ENCODE measurements around the gene DNAH14.
"Not testable (repeated sequence)": the region's sequence is repeated elsewhere in the genome, so short reads cannot be mapped to it uniquely, and the experiment has no call there.

Gene DNAH14

DNA sequence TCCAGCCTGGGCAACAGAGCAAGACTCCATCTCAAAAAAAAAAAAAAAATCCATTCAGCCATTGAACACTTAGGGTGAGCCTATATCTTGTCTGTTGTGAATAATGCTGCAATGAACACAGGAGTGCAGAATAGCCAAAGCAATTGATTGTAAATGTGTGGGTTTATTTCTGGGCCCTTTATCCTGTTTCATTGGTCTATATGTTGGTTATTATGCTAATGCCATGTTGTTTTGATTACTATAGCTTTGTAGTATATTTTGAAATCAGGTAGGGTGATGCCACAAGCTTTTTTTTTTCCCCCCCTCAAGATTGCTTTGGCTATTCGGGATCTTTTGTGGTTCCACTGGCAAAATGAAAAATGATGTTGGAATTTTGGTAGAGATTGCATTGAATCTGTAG, 330.8 kb downstream of the DNAH14 start:
- FAIRE-seq: no peak

DNA sequence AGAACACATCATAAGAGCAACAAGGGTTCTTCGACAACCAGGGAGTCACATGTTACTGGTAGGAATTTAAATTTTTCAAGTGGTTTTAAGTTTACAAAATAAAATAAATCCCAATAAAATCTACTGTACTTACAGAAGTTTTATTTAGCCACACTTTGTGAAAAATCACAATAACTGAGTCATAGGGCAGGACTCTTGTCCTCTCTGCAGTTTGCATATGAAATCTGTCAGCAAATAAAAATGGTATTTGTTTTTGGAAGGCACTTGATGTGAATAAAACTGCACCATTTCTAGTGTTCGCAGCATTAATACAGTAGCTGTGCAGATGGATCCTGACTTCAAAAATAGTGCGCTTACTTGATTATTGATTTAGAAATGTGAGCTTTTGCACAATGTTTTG, 348.0 kb downstream of the DNAH14 start:
- no peak for FAIRE-seq

DNA sequence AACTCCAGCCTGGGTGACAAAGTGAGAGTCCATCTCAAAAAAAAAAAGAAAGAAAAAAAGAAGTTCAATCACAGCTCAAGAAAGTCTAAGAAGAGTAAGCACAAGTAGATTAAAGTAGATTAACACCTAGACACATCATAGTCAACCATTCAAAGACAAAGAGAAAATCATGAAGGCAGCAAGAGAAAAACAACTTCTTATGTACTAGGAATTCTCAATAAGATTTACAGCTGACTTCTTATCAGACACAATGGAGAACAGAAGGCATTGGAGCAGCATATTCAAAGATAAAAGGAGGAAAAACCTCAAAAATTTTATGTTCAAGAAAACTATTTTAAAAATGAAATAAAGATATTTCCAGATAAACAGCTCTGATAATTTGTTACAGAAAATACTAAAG, 351.1 kb downstream of the DNAH14 start:
- no peak for FAIRE-seq

DNA sequence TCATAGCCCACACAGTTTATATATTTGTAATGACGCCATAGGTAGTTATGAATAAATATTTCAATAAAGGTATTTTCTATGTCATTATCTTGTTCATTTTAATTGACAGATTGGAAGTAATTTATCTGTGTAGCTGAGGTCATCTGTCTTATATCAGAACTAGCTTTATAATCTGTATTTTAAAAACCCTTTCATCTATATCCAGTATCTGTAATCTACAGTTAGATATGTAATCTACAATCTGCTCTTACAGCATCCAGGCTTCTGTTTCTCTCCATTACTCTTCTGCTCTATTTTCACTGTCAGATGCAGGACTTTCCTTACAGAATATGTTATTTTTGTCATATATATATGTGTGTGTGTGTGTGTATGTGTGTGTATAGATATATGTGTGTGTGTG, 360.8 kb downstream of the DNAH14 start:
- no peak for FAIRE-seq

DNA sequence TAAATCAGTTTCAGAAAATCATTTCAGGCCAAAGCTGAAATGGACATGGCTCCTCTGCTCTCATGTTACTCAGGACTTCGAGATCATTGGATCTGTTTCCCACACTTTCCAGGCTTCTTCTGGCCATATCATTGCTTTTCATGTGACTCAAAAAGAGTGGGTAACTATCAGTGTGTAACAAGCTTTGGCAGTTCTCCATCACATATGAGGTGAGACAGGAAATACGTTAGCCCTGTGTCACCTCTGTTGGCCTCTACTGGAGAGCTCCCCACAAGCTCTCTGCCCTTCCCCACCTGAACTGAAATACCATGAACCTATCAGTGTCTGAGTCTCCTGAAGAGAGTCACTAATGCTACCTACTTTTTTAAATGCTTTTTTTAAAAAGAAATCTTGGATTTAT, 370.1 kb downstream of the DNAH14 start:
- no peak for FAIRE-seq

DNA sequence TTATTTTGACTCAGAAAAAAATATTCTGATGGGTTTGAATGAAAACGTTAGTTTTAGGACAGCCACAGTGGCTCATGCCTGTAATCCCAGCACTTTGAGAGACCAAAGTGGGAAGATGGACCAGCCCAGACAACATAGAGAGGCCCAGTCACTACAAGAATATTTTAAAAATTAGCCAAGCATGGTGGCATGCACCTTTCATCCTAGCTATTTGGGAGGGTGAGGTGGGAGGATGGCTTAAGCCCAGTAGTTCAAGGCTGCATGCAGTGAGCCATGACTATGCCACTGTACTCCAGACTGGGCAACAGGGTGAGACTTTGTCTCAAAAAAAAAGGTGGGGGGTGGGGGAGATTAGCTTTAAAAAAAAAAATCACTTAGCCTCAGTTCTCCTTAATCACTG, 370.9 kb downstream of the DNAH14 start:
- no peak for FAIRE-seq

DNA sequence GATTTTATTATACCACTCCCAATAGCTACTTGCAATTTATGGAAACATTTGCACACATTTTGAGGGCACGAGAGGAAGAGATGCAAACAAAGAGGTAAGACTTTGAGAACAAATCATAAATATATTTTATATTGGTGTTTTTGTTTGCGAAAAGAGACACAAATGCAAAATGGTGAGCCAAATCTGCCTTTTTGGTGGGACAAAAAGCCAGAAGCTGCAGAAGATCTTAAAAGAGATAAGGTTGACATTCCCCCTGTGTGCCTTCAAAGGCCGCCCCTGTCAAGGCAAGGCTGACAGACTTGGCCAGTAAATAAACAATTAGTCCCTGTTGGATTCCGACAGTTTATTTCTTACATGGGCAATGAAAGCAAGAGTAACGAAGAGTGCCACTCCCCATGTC, 375.5 kb downstream of the DNAH14 start:
- FAIRE-seq: no peak

DNA sequence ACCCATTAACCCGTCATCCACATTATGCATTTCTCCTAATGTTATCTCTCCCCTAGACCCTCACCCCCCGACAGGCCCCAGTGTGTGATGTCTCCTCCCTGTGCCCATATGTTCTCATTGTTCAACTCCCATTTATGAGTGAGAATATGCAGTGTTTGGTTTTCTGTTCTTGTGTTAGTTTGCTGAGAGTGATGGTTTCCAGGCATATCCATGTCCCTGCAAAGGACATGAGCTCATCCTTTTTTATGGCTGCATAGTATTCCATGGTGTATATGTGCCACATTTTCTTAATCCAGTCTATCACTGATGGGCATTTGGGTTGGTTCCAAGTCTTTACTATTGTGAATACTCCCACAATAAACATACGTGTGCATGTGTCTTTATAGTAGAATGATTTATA, 381.1 kb downstream of the DNAH14 start:
- FAIRE-seq: not testable (repeated sequence)

DNA sequence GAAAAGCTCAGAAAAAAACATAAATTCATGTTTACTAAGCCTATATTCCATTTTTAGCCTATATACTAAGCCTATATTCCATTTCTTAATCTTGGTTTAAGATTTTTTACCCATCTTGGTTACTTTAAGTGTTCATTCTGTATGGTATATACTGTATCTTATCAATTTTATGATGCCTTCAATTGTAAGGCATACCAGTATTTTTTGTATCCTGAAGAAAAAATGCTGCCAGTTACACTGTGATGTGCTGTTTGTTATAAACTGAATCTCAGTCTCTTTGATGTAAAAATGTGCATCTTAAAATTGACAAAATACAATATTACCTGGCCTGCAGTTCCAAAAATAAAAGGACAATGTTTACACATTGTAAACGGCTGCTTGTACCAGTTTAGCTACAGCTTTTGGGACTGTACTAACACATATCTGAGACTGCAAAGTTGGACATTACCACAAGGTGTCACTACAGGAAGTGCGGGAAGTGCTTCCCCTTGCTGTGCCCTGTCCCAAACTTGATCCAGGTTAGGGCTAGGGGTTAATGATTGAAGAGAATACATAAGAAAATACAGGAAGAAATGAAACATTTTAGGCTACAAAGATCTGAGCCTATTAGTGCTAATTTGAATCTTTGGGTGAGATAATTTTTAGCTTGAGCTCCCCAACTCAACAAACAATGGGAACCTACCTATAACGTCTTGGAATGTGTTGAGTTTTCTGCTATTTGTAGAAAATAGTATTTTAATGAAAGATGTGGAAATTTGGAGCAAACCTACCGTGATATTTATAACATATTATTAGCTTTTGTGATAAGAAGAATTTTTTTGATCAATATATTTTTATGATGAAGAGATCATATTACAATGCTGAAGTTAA, 389.5 kb downstream of the DNAH14 start:
- no peak for FAIRE-seq

DNA sequence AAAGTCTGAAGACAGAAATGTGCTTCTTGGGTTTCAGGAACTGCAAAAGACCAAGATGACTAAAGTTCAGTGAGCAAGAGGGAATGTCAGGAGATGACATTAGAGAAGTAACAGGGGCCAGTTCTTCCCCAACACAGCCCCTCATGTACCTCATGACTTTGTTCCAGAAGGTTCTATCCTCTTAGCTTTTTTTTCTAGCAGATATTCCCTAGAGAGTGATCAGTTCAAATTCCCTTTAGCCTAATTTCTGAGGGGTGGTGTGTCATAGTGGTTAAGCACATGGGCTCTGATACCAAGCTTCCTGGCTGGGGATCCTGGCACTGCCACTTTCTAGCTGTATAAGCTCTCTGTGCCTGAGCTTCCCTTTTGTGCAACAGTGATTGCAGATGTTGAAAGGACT, 390.4 kb downstream of the DNAH14 start:
- FAIRE-seq: no peak

DNA sequence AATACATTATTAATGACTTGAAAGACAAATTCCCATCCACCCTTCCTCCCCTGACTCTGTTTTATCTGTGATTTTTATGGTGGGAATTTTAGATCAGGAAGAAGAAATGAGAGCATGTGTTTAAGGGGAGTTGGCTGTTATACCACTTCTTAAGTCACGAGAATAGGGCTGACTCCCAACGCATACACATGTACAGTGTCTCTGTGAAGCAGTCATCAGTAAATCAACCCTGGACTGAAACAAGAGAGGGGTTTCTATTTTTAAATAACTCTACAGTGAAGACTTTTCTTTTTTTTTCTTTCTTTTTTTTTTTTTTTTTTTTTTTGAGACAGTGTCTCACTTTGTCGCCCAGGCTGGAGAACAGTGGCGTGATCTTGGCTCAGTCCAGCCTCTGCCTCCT, 392.3 kb downstream of the DNAH14 start:
- FAIRE-seq: no peak

DNA sequence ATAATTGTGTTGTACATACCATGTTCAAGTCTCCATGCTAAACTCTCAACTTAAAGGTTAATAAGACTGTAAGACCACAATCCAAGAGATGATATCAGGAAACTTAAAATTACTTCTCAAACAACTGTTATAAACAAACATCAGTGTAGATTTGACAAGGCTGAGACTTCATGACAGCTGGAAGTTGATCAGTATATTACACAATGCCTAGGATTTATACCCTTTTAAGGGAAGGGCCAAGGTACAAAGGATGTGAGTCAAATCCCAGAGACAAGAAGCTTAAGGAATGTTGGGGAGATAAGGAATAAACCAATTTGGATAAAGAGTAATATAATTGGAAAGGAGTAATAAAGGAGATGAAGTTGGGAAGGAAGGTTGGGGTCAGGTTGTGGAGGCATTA, 399.6 kb downstream of the DNAH14 start:
- FAIRE-seq: no peak

DNA sequence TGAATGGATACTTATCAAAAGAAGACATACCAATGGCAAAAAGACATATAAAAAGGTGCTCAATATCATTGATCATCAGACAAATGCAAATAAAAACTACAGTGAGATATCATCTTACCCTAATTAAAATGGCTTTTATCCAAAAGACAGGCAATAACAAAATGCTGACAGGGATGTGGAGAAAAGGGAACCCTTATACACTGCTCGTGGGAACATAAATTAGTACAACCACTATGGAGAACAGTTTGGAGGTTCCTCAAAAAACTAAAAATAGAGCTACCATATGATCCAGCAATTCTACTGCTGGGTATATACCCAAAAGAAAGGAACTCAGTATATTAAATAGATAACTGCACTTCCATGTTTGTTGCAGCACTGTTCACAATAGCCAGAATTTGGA, 400.5 kb downstream of the DNAH14 start:
- not testable (repeated sequence) for FAIRE-seq

DNA sequence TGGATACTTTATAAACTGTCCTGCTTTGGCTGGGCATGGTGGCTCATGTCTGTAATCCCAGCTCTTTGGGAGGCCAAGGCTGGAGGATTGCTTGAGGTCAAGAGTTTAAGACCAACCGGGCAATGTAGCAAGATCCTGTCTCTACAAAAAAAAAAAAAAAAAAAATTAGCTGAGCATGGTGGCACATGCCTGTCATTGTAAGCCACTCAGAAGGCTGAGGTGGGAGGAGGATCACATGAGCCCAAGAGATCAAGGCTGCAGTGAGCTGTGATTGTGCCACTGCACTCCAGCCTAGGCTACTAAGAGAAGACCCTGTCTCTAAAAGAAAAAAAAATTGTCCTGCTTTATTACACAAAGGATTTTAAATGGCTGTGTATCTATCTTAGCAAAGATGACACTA, 403.2 kb downstream of the DNAH14 start:
- FAIRE-seq: no peak

DNA sequence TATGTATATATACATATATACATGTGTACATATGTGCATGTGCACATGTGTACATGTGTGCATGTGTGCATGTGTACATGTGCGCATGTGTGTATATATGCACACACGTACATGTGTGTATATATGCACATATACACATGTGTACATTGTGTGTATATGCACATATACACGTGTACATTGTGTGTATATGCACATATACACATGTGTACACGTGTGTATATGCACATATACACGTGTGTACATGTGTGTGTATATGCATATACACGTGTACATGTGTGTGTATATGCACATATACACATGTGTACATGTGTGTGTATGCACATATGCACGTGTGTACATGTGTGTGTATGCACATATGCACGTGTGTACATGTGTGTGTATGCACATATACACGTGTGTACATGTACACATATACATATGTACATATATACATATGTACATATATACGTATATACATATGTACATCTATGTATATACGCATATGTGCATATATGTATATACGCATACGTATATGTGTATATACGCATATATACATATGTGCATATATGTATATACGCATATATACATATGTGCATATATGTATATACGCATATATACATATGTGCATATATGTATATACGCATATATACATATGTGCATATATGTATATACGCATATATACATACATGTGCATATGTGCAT, 405.8 kb downstream of the DNAH14 start:
- not testable (repeated sequence) for FAIRE-seq

DNA sequence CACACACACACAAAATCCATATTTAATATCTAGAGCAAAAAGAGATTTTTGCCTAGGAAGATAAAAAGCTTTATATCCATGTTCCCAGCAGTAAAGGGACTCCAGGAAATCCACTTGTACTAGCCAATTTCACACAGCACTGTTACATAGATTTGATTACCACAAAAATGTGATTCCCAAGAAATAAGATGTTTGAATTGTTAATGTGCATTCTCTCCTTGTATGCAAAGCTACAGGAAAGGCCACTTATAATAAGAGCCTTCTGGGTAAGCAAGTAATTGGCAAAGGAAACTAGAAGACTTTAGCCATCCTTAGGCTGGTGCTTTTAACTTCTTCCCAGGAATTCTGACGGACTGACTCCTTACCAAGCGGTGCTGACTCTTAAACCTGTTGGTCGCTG, 409.1 kb downstream of the DNAH14 start:
- FAIRE-seq: no peak

DNA sequence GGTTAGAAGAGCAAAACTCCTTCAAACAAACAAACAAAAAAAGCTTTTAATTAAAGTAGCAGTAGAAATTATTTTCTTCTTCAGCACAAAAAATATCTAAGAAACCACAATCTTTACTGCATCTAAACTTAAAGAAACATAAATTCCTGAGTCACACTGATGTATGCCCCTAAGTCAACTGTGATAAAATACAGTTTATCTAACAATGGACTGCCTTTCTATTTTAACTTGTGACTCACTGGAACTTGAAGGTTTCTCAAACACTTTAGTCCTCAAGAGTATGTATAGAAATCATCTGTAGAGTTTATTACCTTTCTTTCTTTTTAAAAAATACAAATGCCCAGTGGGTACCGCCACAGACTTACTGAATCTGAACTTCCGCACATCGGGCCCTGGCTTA, 412.2 kb downstream of the DNAH14 start:
- FAIRE-seq: no peak

DNA sequence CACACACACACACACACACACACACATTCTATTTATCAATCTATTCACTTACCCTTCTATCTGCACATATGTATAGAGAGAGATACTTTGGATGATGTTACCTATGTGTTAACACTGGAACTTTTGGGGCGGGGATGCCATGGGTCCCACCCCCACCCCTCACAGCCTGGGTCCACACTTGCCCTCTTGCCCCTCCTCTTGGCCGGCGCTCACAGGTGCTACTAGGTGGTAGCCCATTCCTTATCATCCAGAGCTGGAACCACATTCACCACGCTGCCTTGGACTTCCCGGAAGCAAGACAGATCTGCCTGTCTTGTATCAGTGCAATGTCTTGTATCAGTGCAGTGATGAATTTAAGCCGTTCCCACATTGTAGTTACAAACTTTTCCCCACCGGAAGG, 413.2 kb downstream of the DNAH14 start:
- FAIRE-seq: no peak

DNA sequence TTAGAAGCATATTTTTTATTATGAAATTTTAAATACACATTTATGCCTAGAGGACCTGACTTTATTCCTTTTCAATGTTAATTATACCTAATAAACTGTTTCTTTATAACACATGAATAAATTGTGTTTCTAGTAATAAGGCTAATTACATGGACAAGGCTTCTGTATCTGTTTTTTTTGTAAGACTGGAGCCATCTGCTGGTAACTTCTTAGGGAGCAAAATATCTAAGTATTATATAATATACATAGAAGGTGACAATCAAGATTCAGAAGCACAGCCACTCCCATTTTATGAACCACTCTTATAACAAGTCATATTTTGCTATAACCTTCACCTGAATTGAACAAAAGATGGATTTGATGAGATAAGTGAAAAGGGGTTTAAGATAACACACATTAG, 414.1 kb downstream of the DNAH14 start:
- no peak for FAIRE-seq

DNA sequence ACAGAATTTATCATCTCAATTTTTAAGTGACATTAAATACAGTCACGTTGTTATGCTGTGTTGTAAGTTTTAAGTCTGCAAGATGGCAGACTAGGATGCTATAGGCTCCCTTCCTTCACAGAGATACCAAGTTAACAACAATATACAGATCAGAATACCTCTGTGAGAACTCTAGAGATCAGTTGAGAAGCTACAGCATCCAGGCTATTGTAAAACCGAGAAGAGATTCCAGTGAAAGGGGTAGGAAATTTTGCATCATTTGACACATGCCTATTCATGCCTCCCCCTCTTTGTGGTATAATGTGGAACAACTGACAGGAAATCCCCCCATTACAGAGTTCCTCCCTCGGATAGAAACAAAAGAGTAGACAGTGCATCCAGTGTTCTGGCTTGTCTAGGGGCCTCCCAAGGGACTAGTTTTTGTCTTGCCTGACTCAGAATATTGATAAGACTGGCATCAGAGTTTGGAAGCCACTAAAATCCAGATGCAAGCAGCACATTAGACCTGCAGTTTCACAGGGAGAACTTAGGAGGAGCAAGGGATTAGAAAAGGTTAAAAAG, 417.7 kb downstream of the DNAH14 start:
- FAIRE-seq: no peak

DNA sequence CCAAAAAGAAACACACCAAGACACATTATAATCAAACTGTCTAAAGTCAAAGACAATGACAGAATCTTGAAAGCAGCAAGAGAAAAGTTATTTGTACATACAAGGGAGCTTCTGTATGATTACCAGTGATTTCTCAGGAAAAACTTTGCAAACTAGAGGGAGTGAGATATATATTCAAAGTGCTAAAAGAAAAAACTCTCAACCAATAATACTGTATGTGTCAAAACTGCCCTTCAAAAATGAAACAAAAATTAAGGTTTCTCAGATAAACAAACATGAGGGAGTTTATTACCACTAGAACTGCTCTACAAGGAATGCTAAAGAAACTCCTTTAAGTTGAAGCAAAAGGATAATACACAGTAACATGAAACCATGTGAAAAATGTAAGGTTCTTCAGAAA, 418.9 kb downstream of the DNAH14 start:
- FAIRE-seq: no peak

DNA sequence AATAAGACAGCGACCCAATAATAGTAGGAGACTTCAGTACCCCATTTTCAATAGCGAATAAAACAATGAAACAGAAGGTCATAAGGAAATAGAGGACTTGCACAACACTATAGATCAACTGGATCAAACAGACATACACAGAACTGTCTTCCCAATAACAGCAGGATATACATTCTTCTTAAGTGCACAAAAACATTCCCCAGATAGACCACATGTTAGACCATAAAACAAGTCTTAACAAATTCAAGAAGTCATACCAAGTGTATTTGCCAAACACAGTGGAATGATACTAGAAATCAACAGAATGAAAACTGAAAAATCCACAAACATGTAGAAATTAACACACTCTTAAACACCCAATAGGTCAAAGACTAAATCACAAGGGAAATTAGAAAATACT, 420.4 kb downstream of the DNAH14 start:
- FAIRE-seq: no peak

DNA sequence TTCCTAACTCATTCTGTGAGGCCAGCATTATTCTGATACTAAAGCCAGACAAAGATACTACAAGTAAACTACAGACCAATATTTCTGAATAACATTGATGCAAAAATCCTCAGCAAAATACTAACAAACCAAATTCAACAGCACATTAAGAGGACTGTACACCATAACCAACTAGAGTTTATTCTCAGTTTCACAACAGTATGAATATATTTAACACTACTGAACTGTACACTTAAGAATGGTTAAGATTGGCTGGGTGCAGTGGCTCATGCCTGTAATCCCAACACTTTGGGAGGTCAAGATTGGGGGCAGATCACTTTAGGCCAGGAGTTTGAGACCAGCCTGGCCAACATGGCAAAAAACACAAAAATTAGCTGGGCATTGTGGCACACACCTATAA, 421.4 kb downstream of the DNAH14 start:
- FAIRE-seq: no peak

DNA sequence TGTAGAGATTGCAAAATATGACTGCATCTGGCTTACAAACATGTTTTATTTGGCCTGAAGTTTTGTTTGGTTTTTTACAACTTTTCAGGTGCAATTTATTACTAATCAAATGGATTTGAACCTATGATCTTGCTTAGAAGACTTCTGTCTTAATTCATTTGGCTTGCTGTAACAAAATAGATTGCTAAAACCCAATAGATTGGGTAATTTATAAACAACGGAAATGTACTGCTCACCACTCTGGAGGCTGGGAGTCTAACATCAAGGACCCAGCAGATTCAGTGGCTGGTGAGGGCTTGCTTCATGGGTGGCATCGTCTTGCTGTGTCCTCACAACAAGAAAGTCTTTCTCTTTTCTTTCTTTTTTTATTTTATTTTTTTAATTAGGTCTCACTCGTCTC, 425.4 kb downstream of the DNAH14 start:
- no peak for FAIRE-seq

Measured in islet of Langerhans (tissue), 1 donor.